Effector memory CD4-positive, alpha-beta T cell (primary cell): Measurements from ENCODE around the gene PTGS1.
"Not testable (repeated sequence)": the region's sequence is repeated elsewhere in the genome, so short reads cannot be mapped to it uniquely, and the experiment has no call there.

Experiments used
- DNase-seq, 3 donors: peaks; one replicate each; pipeline ENCODE4 v3.0.0-alpha.2; 2020
- H3K27ac ChIP-seq: 2 replicates; pipeline ENCODE4 v1.7.0; 2013; ENCODE audit warnings: mild to moderate bottlenecking, low read length, moderate library complexity; ENCODE audit not compliant: insufficient read depth, poor library complexity, severe bottlenecking
- H3K27me3 ChIP-seq: replicated peaks from 2 replicates; pipeline ENCODE4 v1.7.0; 2013; ENCODE audit warnings: mild to moderate bottlenecking, low read length; ENCODE audit not compliant: insufficient read depth, control insufficient read depth, poor library complexity, severe bottlenecking
- H3K36me3 ChIP-seq: 2 replicates; pipeline ENCODE4 v1.7.0; 2013; ENCODE audit warnings: mild to moderate bottlenecking, low read length, moderate library complexity; ENCODE audit not compliant: control insufficient read depth, insufficient read depth
- H3K4me1 ChIP-seq: 2 replicates; pipeline ENCODE4 v1.7.0; 2013; ENCODE audit warnings: low read length, mild to moderate bottlenecking; ENCODE audit not compliant: control insufficient read depth, insufficient read depth, poor library complexity, severe bottlenecking
- H3K4me3 ChIP-seq: 2 replicates; pipeline ENCODE4 v1.7.0; 2013; ENCODE audit warnings: low read length, low read depth, mild to moderate bottlenecking; ENCODE audit not compliant: insufficient read depth, poor library complexity, severe bottlenecking
- H3K9me3 ChIP-seq: 2 replicates; pipeline ENCODE4 v1.7.0; 2013; ENCODE audit warnings: mild to moderate bottlenecking, low read length, moderate library complexity; ENCODE audit not compliant: control insufficient read depth

PTGS1 gene

DNA sequence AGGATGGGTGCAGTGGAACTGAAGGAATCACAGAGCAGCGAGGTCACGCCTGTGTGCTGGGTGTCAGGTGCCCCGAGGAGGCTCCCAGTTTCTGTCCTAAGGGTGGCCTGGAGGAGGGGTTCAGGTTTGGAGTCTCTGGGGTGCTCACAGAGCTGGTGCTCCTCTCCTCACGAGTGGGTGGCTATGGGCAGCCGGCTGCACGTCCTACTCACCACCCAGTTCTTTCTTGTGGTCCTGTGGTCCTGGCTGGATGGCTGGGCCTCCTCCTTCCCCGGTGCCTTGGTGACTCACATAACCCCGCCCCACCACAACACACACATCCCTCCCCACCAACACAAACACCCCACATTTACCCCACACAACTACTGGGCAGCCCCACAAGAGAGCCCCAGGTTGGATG is 9.9 kb upstream of the PTGS1 start:
- Histone ChIP-seq H3K36me3 (no peaks in the 10 kb centered on the region), H3K27me3 (no peaks in the 10 kb centered on the region), H3K4me3 (no peak overlapping the region), H3K9me3 (no peaks in the 10 kb centered on the region), H3K4me1 (no peaks in the 10 kb centered on the region), H3K27ac (no peak overlapping the region)
- no peak for DNase-seq

DNA sequence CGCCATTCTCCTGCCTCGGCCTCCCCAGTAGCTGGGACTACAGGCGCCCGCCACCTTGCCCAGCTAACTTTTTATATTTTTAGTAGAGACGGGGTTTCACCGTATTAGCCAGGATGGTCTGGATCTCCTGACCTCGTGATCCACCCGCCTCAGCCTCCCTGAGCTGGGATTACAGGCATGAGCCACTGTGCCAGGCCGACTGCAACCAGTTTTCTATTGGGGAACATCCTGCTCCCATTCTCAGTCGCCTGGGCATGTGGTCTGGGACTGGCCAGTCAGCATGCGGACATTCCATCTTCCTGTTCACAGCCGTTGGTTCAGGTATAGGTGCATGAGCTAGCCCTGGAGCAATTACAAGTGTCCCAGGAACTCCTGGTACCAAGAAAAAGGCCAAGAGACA is 7.7 kb upstream of the PTGS1 start:
- DNase-seq, H3K27me3 ChIP-seq, H3K4me1 ChIP-seq: not testable (repeated sequence)

DNA sequence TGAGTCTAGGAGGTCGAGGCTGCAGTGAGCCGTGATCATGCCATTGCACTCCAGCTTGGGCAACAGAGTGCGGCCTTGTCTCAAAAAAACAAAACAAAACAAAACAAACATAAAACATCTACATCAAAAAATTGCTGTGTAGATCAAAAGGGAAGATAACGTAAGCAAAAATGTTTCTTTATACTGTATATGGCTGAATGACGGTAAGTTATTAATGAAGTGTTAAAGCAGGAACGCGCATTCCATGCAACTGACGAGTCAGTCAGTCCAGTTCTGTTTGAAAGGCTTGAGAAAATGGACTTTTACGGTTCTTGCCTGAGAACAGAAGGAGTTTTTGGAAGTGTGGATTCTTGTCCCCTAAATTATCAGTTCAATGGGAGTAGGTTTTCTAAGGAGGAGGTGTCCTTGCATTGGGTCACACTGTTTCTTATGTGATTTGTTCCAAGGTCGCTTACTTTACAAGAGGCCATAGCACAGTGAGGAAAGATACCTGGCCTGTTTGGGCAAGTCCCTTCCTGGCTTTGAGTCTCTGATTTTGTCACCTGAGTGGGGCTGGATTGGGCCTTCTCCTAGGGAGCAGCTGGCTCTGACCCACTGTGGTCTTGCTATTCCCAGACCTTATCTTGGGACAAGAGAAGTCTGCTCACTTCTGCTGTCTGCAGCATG is 6.6 kb upstream of the PTGS1 start:
- H3K4me3 ChIP-seq = no peak overlapping the region
- no peaks in the 10 kb centered on the region for H3K4me1 ChIP-seq
- no peaks in the 10 kb centered on the region for H3K9me3 ChIP-seq
- H3K36me3 ChIP-seq = no peaks in the 10 kb centered on the region
- H3K27me3 ChIP-seq = no peaks in the 10 kb centered on the region
- no peak for DNase-seq
- H3K27ac ChIP-seq = no peak overlapping the region

More for the DNA sequence above, 7.7 kb upstream of the PTGS1 start:
- H3K27ac ChIP-seq, H3K9me3 ChIP-seq, H3K4me3 ChIP-seq, H3K36me3 ChIP-seq: not testable (repeated sequence)

DNA sequence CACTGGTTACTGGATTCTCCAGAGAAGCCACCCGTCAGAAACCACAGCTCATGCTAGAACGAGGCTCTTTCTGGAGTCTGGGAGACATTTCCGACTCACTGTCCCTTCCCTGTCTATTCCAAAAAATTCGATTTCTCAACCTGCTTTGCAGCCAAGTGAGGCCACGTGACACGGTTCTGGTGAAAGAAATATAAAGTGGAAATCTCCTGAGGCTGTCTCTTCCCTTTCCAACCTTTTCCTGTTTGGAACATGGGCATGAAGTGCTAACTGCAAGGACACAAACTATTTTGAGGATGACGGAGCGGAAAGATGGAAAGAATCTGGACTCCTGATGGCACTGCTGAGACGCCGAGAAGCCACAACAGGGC is 6.1 kb upstream of the PTGS1 start:
- Histone ChIP-seq H3K36me3 (no peaks in the 10 kb centered on the region), H3K4me1 (no peaks in the 10 kb centered on the region), H3K27me3 (no peaks in the 10 kb centered on the region), H3K9me3 (no peaks in the 10 kb centered on the region), H3K4me3 (no peak overlapping the region), H3K27ac (no peak overlapping the region)
- DNase-seq = no peak

DNA sequence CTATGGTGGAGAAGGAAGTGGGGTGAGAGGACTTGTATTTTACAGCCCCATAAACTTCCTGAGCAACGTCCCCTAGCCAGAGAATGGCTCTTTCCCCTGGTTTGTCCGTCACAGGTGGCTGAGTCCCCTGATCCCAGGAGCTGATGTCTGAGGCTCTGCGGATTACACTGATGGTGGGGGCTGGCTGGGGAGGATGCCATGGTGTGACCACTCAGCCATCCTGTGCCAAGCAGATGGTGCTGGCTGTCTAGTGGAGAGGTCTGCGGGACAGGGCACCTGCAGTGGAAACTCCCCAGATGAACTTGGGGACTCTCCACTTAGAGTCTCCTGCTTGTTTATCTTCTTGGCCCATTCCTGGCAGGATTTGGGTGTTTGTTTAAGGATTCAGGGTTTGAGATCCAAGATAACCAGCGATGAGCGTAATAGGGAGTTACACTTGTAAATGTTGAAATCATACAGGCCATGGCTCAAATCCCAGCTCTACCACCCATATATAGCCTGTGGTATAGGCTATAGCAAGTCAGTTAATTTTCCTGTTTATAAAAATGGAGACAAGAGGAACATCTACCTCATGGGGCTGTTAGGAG is 4.7 kb upstream of the PTGS1 start:
- no peaks in the 10 kb centered on the region for H3K36me3 ChIP-seq
- no peak overlapping the region for H3K27ac ChIP-seq
- DNase-seq = no peak
- no peaks in the 10 kb centered on the region for H3K27me3 ChIP-seq
- no peak overlapping the region for H3K4me3 ChIP-seq
- peaks cover 3% of the 10 kb centered on the region for H3K4me1 ChIP-seq
- no peaks in the 10 kb centered on the region for H3K9me3 ChIP-seq

DNA sequence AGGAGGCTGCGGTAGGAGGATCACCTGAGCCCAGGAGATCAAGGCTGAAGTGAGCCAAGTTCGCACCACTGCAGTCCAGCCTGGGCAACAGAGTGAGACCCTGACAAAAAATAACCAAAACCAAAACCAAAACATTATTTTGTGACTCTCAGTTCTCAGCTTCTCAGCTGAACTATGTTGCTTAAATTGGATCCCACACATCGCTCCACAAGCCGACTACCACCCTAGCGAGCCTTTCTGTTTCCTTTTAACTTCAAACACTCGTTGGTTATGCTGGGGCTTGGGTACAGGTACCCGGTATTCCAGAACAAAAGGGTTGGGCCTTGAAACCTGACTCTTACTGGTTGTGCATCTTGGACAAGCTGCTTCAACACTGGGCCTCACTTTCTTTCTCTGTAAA is 3.8 kb upstream of the PTGS1 start:
- no peaks in the 10 kb centered on the region for H3K36me3 ChIP-seq
- H3K4me1 ChIP-seq = peaks cover 7% of the 10 kb centered on the region
- H3K27me3 ChIP-seq = no peaks in the 10 kb centered on the region

DNA sequence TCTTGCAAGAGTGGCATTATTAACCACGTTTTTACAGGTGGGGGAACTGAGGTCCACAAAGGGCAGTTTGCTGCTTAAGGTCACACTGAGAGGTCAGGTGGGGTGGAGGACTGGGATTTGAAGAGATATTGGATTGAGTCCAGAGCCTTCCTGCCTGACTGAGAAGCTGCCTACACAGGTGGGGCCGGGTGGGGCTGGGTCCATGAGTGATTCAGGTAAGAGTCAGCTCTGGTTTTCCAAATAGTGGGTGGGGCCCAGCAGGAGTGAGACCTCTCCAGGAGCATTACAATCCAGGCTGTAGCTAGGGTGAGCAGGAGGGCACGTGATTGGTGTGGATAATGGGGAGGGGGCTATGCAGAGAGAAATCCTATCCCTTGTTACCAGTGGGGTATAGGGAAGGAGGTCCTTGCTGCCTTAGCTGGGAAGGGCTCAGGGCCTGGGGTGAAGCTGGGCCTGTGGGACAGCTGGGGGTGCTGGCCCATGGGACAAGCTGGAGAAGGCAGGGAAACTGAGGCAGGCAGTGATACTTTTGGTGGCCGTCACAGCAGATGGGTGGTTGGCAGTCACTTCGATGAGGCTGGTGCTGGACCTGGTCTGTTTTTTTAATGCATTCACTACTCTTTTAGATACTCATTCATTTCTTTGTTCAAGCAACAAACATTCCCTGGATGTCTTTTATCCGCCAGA is 2.9 kb upstream of the PTGS1 start:
- no peaks in the 10 kb centered on the region for H3K9me3 ChIP-seq
- no peaks in the 10 kb centered on the region for H3K36me3 ChIP-seq
- peaks cover 7% of the 10 kb centered on the region for H3K4me1 ChIP-seq
- no peak overlapping the region for H3K27ac ChIP-seq
- no peak for DNase-seq
- H3K27me3 ChIP-seq = no peaks in the 10 kb centered on the region
- no peak overlapping the region for H3K4me3 ChIP-seq

More for the DNA sequence above, 3.8 kb upstream of the PTGS1 start:
- H3K27ac ChIP-seq = no peak overlapping the region
- no peaks in the 10 kb centered on the region for H3K9me3 ChIP-seq
- no peak overlapping the region for H3K4me3 ChIP-seq
- DNase-seq = no peak

DNA sequence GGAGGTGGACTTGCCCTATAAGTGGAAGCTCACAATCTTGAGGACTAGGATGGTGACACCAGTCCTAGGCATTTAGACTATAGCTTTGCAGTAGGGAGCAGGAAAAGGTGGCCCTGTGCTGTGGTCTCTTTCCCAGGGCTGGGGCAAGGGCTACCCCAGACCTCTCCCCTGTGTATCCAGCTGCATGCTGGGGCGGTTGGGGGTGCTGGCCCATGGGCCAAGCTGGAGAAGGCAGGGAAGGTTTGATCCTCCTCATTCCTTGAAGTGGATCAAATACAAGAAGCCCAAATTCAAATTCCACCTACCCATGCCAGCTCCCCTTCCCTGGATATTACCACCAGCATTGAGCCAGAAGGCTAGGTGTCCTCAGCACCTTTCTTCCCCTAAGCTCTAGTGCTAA is 2.2 kb upstream of the PTGS1 start:
- Histone ChIP-seq H3K36me3 (no peaks in the 10 kb centered on the region), H3K27me3 (no peaks in the 10 kb centered on the region), H3K27ac (no peak overlapping the region), H3K4me1 (peaks cover 7% of the 10 kb centered on the region), H3K4me3 (no peak overlapping the region), H3K9me3 (no peaks in the 10 kb centered on the region)
- DNase-seq = no peak

DNA sequence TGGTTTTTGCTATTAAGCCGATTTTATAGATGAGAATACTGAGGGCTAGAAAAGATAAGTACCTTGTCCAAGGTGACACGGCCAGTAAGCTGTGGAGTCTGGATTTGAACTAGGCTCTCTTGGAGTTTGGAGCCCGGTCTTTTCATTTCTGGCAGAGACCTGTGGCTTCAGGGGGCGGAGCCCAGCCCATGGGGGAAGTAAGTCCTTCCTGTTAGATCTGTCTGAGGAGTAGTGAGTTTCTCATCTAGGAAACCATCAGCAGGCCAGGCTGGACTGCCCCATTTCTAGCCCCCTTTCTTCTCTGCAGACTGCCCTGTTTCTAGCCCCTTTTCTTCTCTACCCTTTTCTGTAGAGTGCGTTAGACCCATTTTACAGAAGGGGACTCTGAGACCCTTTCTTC is 521 bp upstream of the PTGS1 start:
- Histone ChIP-seq H3K9me3 (no peaks in the 10 kb centered on the region), H3K36me3 (no peaks in the 10 kb centered on the region), H3K4me1 (peaks cover 7% of the 10 kb centered on the region), H3K4me3 (no peak overlapping the region), H3K27ac (no peak overlapping the region), H3K27me3 (no peaks in the 10 kb centered on the region)
- no peak for DNase-seq

DNA sequence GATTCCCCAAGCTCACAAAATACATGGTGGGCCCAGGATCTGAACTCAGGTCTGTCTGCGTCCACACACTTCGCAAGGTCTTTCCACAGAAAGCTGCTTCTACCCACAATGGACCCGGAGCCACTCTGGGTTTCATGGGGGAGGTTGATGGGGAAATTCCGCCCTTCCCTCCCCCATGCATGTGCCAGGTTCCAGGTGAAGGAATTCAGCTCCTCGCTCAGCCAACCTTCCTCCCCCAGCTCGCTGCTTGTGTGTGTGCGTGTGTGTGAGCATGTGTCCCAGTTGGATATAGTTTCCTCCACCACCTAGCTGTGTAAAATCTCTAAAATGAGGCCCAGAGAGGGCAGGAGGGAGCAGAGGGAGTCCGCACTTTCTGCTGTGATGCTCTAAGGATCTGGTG is 1.0 kb downstream of the PTGS1 start:
- no peaks in the 10 kb centered on the region for H3K9me3 ChIP-seq
- H3K27me3 ChIP-seq = no peaks in the 10 kb centered on the region
- peaks cover 7% of the 10 kb centered on the region for H3K4me1 ChIP-seq
- DNase-seq = no peak
- no peaks in the 10 kb centered on the region for H3K36me3 ChIP-seq
- H3K4me3 ChIP-seq = no peak overlapping the region
- H3K27ac ChIP-seq = no peak overlapping the region
